Smooth muscle cell (in vitro differentiated cells): ENCODE measurements around the gene TAGLN. TPM values are rescaled to one million over a fixed set of nuclear protein-coding genes. Genes with fewer than 3 reads are reported as not detected.

Source experiments
- DNase-seq: peaks from one replicate; lab custom pipeline; 2025; ENCODE audit not compliant: unreplicated experiment; lab: John Stamatoyannopoulos, UW
- H2AFZ ChIP-seq: fragments of 200-600 bp; sonication (generic); 2 replicates; pipeline ENCODE4 v1.6.0; 2016; ENCODE audit warnings: antibody characterized with exemption, low read depth, mild to moderate bottlenecking
- H3F3A ChIP-seq: fragments of 200-600 bp; sonication (generic); 2 replicates; pipeline ENCODE4 v1.6.0; 2017; ENCODE audit warnings: antibody characterized with exemption, low read depth
- H3K27ac ChIP-seq: fragments of 200-600 bp; sonication (generic); 2 replicates; pipeline ENCODE4 v1.5.1; 2016; ENCODE audit warnings: low read depth, mild to moderate bottlenecking
- H3K27me3 ChIP-seq: fragments of 200-600 bp; sonication (generic); 2 replicates; pipeline ENCODE4 v1.6.1; 2016; ENCODE audit warnings: low read depth, mild to moderate bottlenecking
- H3K36me3 ChIP-seq: fragments of 200-600 bp; sonication (generic); 2 replicates; pipeline ENCODE4 v1.5.1; 2016; ENCODE audit warnings: low read depth
- H3K4me1 ChIP-seq: fragments of 200-600 bp; sonication (generic); 2 replicates; pipeline ENCODE4 v1.5.1; 2016; ENCODE audit warnings: low read depth
- H3K4me2 ChIP-seq: fragments of 200-600 bp; sonication (generic); 2 replicates; pipeline ENCODE4 v1.6.0; 2016; ENCODE audit warnings: mild to moderate bottlenecking
- H3K4me3 ChIP-seq: fragments of 200-600 bp; sonication (generic); 2 replicates; pipeline ENCODE4 v1.5.1; 2016; ENCODE audit warnings: mild to moderate bottlenecking
- H3K79me2 ChIP-seq: fragments of 200-600 bp; sonication (generic); 2 replicates; pipeline ENCODE4 v1.6.0; 2016; ENCODE audit warnings: low read depth, mild to moderate bottlenecking
- H3K9ac ChIP-seq: fragments of 200-600 bp; sonication (generic); 2 replicates; pipeline ENCODE4 v1.6.0; 2016; ENCODE audit warnings: low read depth
- H3K9me3 ChIP-seq: fragments of 200-600 bp; sonication (generic); replicated peaks from 2 replicates; pipeline ENCODE4 v1.5.1; 2016; ENCODE audit warnings: low read depth
- H4K20me1 ChIP-seq: fragments of 200-600 bp; sonication (generic); 2 replicates; pipeline ENCODE4 v1.6.0; 2016; ENCODE audit warnings: low read depth
- CTCF ChIP-seq: fragments of 200-600 bp; sonication (generic); IDR thresholded peaks from 2 replicates; pipeline ENCODE4 v1.5.1; 2017; ENCODE audit warnings: borderline replicate concordance, mild to moderate bottlenecking, antibody characterized with exemption; ENCODE audit not compliant: insufficient read depth, poor library complexity, severe bottlenecking
- WGBS: methylation state at CpG from one replicate; pipeline ENCODE4 v1.1.7; 2016; ENCODE audit warnings: low lambda C conversion rate; 5-methylcytosine and 5-hydroxymethylcytosine counted together
- polyA plus RNA-seq: library from polyadenylated mRNA; unstranded; fragments of >200 nt; fragmentation: Nextera tagmentation; extraction: Ambion mirVana; gene quantifications from 2 replicates; pipeline ENCODE4 v1.2.1, GENCODE V29; 2016
- total RNA-seq: library from RNA; depleted of rRNA; stranded (reverse); fragments of >200 nt; gene quantifications from 2 replicates; pipeline ENCODE4 v1.2.3, GENCODE V29; 2014

TAGLN gene
- total and polyA plus RNA-seq, 2 experiments from 2014 or later = 1,972 to 2,250 TPM

- H3K4me1 ChIP-seq = no peaks in the 10 kb centered on the region
- no peak for TF ChIP-seq CTCF
- no peak overlapping the region for H3K9ac ChIP-seq
- no peaks in the 10 kb centered on the region for H3K79me2 ChIP-seq
- H4K20me1 ChIP-seq = no peaks in the 10 kb centered on the region
- no peak overlapping the region for H2AFZ ChIP-seq
- 93% methylated on average over 4 of the region's 4 CpGs for WGBS
- H3K27me3 ChIP-seq = no peaks in the 10 kb centered on the region
- H3K36me3 ChIP-seq = no peaks in the 10 kb centered on the region
- H3K27ac ChIP-seq = no peak overlapping the region
- DNase-seq = no peak
- H3K4me2 ChIP-seq = no peak overlapping the region
- no peaks in the 10 kb centered on the region for H3F3A ChIP-seq
- no peaks in the 10 kb centered on the region for H3K9me3 ChIP-seq
- H3K4me3 ChIP-seq = no peak overlapping the region
Observed at GRCh38 chr11:117249571-117249970, 50.4 kb downstream of the TAGLN start.

- Histone ChIP-seq H3K79me2 (no peaks in the 10 kb centered on the region), H3K36me3 (no peaks in the 10 kb centered on the region), H3K4me3 (no peak overlapping the region), H3K4me2 (no peak overlapping the region), H3K27ac (no peak overlapping the region), H3K9me3 (no peaks in the 10 kb centered on the region), H4K20me1 (no peaks in the 10 kb centered on the region), H2AFZ (no peak overlapping the region), H3K27me3 (no peaks in the 10 kb centered on the region), H3F3A (no peaks in the 10 kb centered on the region), H3K4me1 (no peaks in the 10 kb centered on the region), H3K9ac (no peak overlapping the region)
- WGBS = 96% methylated on average over 4 of the region's 10 CpGs
- no peak for DNase-seq
- no peak for TF ChIP-seq CTCF
Observed at GRCh38 chr11:117251506-117251905, 52.3 kb downstream of the TAGLN start.

GRCh38 chr11:117255966-117256365 is 56.8 kb downstream of the TAGLN start:
- peak overlapping the region; percentile 11 for H3K27ac ChIP-seq

More at GRCh38 chr11:117255966-117256365, 56.8 kb downstream of the TAGLN start:
- Histone ChIP-seq H4K20me1 (peaks cover 18% of the 10 kb centered on the region), H3K4me2 (no peak overlapping the region), H3K27me3 (no peaks in the 10 kb centered on the region), H3K79me2 (no peaks in the 10 kb centered on the region), H3F3A (no peaks in the 10 kb centered on the region), H3K4me3 (no peak overlapping the region), H3K4me1 (peaks cover 5% of the 10 kb centered on the region), H3K36me3 (peaks cover 4% of the 10 kb centered on the region), H3K9ac (no peak overlapping the region), H3K9me3 (no peaks in the 10 kb centered on the region), H2AFZ (no peak overlapping the region)
- no peak for DNase-seq
- no peak for TF ChIP-seq CTCF
- 91% methylated on average over 3 of the region's 3 CpGs for WGBS
